ENCODE measurements around the gene ASB5.
"Not testable (repeated sequence)": the region's sequence is repeated elsewhere in the genome, so short reads cannot be mapped to it uniquely, and the experiment has no call there.

The ASB5 gene

GRCh38 chr4:176217510-176217909 is 51.5 kb downstream of the ASB5 start:
- no peak for DNase-seq

- not testable (repeated sequence) for DNase-seq
These were observed 56.7 kb downstream of the ASB5 start for GRCh38 chr4:176212351-176212750.

- DNase-seq = no peak
These were observed 58.3 kb downstream of the ASB5 start for GRCh38 chr4:176210579-176211296.

- DNase-seq = no peak
These were observed 58.9 kb downstream of the ASB5 start for GRCh38 chr4:176210101-176210500.

- DNase-seq = no peak
These were observed 59.5 kb downstream of the ASB5 start for GRCh38 chr4:176209535-176209934.

- DNase-seq = no peak
These were observed 61.2 kb downstream of the ASB5 start for GRCh38 chr4:176207839-176208238.

- no peak for DNase-seq
These were observed 63.7 kb downstream of the ASB5 start for GRCh38 chr4:176205299-176205698.

- DNase-seq = no peak
These were observed 70.6 kb downstream of the ASB5 start for GRCh38 chr4:176198316-176198903.

GRCh38 chr4:176195184-176195978 is 73.6 kb downstream of the ASB5 start, which contains the start of gene SPATA4:
Gene SPATA4 (minus strand): TSS chr4:176195585. CDS start chr4:176195562, 23 bp downstream.
- peak; percentile 77 for DNase-seq

- peak; percentile 1 for DNase-seq
These were observed 75.1 kb downstream of the ASB5 start for GRCh38 chr4:176193938-176194337.

- no peak for DNase-seq
These were observed 75.9 kb downstream of the ASB5 start for GRCh38 chr4:176193126-176193525.

- no peak for DNase-seq
These were observed 77.0 kb downstream of the ASB5 start for GRCh38 chr4:176191974-176192373.

GRCh38 chr4:176189891-176190795 is 78.9 kb downstream of the ASB5 start:
- no peak for DNase-seq

GRCh38 chr4:176188654-176189053 is 80.4 kb downstream of the ASB5 start:
- no peak for DNase-seq

- no peak for DNase-seq
These were observed 81.4 kb downstream of the ASB5 start for GRCh38 chr4:176187624-176188023.

- no peak for DNase-seq
These were observed 82.2 kb downstream of the ASB5 start for GRCh38 chr4:176186671-176187395.

GRCh38 chr4:176186067-176186466 is 83.0 kb downstream of the ASB5 start:
- DNase-seq = no peak

- no peak for DNase-seq
These were observed 84.0 kb downstream of the ASB5 start for GRCh38 chr4:176185051-176185450.
